Endothelial cell of umbilical vein (primary cell): Measurements from ENCODE around the gene GPSM1.

Experiments
- CTCF ChIP-seq, 2 donors: IDR thresholded peaks; 1 replicate in 1 of 2; 2 replicates in 1 of 2; pipeline ENCODE4 v1.5.1; 2011; ENCODE audit warnings: low read length in 2 of 2, mild to moderate bottlenecking in 2 of 2, moderate library complexity in 2 of 2, control low read depth in 1 of 2, inconsistent platforms in 1 of 2, low read depth in 1 of 2; ENCODE audit not compliant: insufficient read depth in 1 of 2; ENCODE audit errors: extremely low read depth in 1 of 2
- EZH2 ChIP-seq: IDR thresholded peaks from 2 replicates; pipeline ENCODE4 v1.6.1; 2012; ENCODE audit warnings: borderline replicate concordance, low read depth, mild to moderate bottlenecking, moderate library complexity, low read length, inconsistent platforms; ENCODE audit not compliant: severe bottlenecking
- GATA2 ChIP-seq: IDR thresholded peaks from 2 replicates; pipeline ENCODE4 v1.7.0; 2011; ENCODE audit warnings: low read depth, mild to moderate bottlenecking, moderate library complexity, mixed read lengths, low read length; ENCODE audit not compliant: insufficient read length, insufficient read depth
- JUN ChIP-seq: IDR thresholded peaks from 2 replicates; pipeline ENCODE4 v1.6.1; 2011; ENCODE audit warnings: borderline replicate concordance, low read depth; ENCODE audit not compliant: insufficient read length, insufficient read depth
- MAX ChIP-seq: IDR thresholded peaks from 2 replicates; pipeline ENCODE4 v1.6.1; 2011; ENCODE audit not compliant: insufficient read depth, insufficient read length
- MYC ChIP-seq: IDR thresholded peaks from one replicate; pipeline ENCODE4 v1.6.1; 2011; ENCODE audit warnings: mild to moderate bottlenecking, low read depth, low read length
- POLR2A ChIP-seq: IDR thresholded peaks from 2 replicates; pipeline ENCODE4 v1.6.1; 2012; ENCODE audit warnings: low read depth, mild to moderate bottlenecking, control low read depth, low read length
- POLR2AphosphoS5 ChIP-seq: IDR thresholded peaks from 2 replicates; pipeline ENCODE4 v1.6.1; 2012; ENCODE audit warnings: low read depth, mild to moderate bottlenecking, control low read depth, low read length, moderate library complexity; ENCODE audit not compliant: insufficient read depth

GRCh38 chr9:136400038-136400834 lies 72.9 kb downstream of the GPSM1 start, which contains the start of gene SNAPC4:
- no peak for TF ChIP-seq GATA2
- TF ChIP-seq CTCF (IDR thresholded peaks at IDR 0.05; ENCODE audit: extremely low read depth in 1 of 2, insufficient read depth in 1 of 2, low read depth in 1 of 2, low read length in 2 of 2): peak; percentile 88 to 97
- peak; percentile 79 for TF ChIP-seq POLR2AphosphoS5
- TF ChIP-seq POLR2A: peak; percentile 90
- TF ChIP-seq MAX: no peak
- no peak for TF ChIP-seq EZH2
- TF ChIP-seq JUN: no peak
- no peak for TF ChIP-seq MYC
